ENCODE measurements around the gene MPRIP.

MPRIP gene

DNA sequence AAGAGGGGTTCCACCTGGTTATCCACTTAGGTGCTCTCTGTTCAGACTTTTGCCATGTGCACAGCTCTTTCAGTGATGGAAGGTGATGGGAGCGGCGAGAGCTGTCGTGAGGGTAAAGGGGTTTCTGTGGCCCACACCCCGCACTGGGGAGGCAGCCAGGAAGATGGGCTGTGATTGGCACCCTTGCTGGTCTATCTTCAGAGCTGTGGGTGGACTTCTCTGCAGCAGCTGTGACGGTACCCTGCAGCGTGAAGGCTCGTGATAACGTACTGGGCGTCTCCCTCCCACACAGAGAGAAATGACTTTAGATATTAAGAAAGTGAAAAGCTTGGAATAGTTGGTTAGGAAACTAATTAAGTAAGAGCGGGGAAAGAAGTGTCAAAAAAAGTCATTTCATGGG lies 45.8 kb downstream of the MPRIP start:
- no peak for DNase-seq (ENCODE audit: low spot score)

- no peak for DNase-seq (ENCODE audit: low spot score)
These were observed 46.6 kb downstream of the MPRIP start for GRCh38 chr17:17088541-17089525.

DNA sequence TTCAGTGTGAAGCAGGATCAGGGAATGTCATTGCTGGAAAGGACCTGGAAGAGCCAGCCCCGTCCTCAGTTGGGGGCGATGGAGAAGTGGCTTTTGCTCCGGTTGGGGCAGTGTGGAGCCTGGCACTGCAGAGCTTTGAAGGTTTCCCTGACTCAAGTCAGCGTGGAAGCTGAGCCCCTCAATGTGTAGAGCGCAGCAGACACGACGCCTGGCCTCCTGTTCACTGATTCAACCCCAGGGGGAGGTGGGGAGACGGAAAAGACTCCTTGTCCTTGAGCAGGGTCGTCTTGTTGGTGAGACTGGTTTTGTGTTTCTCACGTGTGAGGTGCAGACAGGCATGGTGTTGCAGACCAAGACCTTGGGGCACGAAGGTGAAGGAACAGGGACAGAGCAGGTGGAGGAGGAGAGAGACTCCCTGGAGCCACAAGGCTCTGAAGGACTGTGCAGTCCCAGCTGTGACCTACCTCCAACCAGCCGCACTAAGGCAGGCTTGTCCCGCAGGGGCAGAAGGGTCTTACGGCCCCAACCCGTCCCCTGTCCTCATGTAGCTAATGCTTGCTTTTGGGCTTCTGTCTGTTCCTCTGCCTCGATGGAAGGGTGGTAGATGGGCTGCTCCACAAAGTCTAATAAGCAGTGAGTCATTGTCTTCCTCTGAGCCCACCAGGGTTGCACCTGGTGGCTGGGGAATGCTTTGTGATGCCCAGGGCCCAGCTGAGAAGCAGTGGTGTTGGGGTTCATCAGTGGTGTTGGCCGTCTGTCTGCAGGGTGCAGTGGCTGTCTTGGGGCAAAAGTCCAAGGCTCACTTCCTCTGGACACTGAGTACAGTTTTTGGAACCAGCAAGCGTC lies 47.8 kb downstream of the MPRIP start:
- DNase-seq (ENCODE audit: low spot score), result no peak

DNA sequence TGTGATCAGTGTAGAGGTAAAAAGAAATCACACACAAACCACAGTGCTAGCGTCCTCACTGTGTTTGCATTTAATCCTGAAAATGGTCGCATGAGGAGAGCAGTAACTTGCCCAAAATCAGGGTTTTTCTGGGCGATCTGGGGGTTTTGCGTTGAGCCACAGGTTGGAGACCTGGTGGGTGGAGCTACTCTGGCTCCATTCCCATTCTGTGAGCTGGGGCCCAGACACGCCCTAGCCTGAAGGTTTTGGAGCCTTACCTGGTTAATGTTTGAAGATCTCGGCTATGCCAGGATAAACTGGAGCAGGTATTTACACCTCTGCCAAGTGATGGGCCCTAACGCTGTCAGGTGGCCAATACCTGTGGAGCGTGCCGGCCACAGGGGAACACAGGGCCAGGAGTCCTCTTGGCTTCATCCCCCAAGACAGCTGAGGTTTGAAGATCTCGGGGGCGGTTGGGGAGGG lies 48.4 kb downstream of the MPRIP start:
- no peak for DNase-seq (ENCODE audit: low spot score)

DNA sequence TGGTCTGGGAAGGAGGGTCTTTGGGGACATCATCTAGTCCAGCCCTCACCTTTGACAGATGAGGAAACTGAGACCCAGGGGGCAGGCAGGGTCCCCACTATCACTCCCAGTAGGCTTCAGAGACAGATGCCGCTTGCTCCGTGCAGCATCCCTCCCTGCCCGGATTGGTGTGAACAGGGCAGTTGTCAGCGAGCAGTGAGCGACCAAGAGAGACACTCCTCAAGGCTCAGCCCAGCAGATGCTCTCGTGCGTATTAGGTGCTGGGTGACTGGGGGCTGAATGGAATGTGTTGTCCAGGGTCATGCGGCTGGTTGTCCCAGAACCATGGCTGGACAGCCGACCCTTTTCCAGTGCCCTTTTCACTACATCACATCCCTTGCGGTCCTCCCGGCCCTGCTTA lies 49.0 kb downstream of the MPRIP start:
- no peak for DNase-seq (ENCODE audit: low spot score)

GRCh38 chr17:17091856-17092756 lies 49.8 kb downstream of the MPRIP start:
- DNase-seq (ENCODE audit: low spot score), result no peak

DNA sequence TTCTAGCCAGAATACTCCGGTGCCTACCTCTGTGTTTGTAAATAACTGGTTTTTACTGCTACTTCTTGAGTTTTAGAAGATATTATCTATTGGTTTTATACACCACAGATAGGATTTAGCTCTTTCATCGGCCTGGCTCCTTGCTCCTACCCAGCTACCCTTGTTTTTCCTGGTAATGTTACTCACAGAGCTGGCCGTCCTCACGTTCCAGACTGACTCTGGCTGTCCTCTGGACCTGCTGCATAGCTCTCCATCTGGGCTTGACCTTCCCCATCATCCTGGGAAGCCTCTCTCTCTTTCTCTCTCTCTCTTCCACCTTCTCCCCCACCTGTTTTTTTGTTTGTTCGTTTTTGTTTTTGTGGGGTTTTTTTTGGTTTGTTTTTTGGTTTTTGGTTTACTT lies 51.5 kb downstream of the MPRIP start:
- no peak for DNase-seq (ENCODE audit: low spot score)

DNA sequence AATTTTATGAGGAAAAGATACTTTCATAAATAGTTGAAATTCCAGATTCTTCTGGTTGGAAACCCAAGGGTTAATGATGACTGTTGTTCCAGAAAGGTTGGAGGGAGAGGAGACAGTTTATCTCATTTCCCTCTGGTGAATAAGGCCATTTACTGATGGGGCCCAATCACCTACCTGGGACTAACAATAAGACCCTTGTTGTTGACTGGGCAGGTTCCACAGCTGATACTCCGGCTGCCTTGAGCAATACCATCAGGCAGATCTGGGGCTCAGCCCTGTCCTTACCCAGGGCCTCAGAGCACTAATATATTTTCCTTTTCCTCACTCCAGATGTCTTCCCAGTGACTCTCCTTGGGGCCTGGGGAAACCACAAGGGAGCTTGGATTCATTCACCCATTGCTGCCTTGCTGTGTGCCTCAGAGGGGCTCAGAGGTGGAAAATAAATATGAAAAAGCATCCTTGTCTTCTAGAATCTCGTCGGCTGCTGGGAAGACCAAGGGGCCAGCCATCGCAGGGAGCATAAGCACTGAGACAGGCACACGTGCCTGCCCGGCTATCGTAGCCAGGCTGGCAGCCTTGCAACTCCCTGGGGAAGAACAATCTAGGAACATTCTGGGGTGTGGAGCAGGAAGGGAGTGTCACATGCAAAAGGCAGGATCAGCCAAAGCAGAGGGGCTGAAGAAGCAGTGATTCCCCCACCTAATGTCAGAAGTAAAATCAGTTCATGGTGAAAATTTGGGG lies 54.4 kb downstream of the MPRIP start:
- peak; percentile 94 for DNase-seq (ENCODE audit: low spot score)

DNA sequence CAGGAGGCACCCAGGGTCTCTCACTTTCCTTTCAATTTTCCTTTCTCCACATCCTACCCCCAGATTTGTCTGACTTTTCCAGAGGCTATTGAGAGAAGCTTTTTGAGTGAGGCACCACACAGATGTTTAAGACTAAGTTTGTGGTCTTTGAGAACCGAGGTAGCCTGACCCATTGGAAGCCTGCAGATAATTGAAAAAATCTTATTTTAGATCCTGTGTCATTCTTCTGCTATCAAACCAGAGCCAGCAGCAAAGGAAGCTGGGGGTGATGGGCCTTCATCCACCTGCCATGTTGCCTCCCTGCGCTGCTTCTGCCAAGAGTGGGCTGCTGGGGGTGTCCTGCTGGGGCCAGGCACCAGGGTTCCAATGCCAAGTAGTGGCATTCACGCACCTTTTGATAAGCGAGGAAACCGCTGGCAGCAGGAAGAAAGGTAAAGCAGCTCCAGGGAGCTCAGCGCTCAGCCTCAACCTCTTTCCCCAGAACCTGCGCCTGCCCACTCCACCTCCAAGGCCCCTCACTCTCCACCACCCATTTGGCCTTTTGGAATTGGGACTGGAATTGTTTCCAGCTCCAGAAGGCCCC lies 55.6 kb downstream of the MPRIP start:
- no peak for DNase-seq (ENCODE audit: low spot score)

DNA sequence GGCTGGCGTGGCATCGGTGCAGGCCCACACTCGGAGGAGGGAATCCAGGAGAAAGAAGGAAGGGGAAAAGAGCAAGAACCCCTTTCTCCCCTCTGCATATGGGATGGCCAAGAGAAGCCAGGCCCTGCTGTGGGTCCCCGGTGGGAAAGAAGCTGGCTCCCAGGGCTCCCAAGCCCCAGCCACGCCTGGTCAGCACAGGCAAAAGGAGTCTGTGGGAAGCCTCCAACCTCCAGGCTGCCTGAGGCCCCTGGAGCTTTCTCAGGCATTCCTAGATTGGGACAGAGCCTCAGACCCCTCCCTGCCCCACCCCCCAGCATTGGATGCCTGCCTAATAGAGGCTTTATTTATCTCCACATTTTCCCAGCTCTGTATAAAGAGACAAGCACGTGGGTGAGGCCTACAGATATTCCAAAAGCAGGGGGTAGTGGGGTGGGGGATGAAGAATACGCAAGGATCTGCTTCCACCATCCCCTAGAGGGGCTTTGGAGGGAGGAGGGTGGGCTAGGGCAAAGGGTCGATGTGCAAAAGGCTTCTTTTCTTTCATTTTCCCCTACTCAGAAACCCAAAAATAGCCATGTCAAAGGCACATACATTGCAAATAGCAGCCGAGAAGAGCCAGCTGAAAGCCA lies 56.4 kb downstream of the MPRIP start:
- no peak for DNase-seq (ENCODE audit: low spot score)

GRCh38 chr17:17102176-17102575 lies 59.9 kb downstream of the MPRIP start:
- DNase-seq (ENCODE audit: low spot score), result no peak

DNA sequence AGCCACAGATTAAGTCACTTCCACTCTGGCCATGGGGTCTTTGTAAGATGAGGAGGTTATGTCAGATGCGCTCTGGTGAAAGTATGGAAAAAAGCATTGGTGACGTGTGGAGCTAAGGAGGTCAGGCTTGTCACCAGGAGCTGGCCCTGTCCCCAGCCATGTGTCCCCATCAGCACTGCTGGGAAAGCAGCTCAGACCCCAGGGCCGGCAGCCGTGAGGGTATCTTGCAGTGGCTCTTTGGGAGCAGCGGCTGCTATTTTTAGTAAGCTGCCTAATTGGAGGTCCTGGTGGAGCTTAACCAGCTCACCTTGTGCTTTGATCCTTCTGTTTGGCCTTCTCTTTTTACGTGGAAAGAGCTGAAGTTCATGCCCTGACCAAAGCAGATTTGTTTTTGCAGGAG lies 60.9 kb downstream of the MPRIP start:
- DNase-seq (ENCODE audit: low spot score), result no peak

DNA sequence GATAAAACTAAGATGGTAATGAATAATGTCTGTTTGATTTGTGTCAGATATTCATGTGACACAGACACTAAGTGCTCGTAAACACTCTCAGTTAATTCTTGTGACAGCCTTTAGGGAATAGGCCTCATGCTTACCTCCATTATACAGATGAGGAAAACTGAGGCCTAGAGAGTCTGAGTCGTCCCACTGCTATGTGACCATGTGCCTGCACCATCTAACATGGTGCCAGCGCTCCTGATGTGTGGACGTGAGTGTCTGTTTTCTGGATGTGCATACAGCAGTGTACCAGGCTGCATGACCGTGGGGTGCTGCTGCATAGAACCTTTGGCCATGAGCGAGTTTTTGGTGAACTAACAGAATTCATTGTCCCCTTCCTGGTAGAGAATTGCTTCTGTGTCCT lies 61.8 kb downstream of the MPRIP start:
- DNase-seq (ENCODE audit: low spot score), result no peak

GRCh38 chr17:17104494-17104893 lies 62.2 kb downstream of the MPRIP start:
- peak; percentile 32 for DNase-seq (ENCODE audit: low spot score)

GRCh38 chr17:17105976-17106375 lies 63.7 kb downstream of the MPRIP start:
- no peak for DNase-seq (ENCODE audit: low spot score)

DNA sequence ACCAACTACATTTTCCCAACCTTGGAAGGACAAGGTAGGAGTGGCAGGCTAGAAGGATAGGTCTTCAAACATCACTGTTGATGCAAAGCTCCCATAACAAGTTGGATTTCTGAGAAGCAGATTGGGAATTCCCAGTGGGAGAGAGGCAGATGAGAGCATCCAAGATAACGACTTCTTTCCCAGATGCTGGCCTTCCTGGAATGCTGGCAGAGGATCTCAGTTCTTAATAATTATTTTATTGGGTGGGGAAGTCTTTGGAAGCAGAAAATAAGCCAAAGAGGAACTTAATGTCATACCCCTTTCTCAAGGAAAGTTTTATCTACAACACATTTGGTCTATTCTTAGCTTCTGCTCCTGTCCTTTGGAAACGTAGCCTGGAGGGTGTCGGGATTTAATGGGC lies 64.5 kb downstream of the MPRIP start:
- no peak for DNase-seq (ENCODE audit: low spot score)

DNA sequence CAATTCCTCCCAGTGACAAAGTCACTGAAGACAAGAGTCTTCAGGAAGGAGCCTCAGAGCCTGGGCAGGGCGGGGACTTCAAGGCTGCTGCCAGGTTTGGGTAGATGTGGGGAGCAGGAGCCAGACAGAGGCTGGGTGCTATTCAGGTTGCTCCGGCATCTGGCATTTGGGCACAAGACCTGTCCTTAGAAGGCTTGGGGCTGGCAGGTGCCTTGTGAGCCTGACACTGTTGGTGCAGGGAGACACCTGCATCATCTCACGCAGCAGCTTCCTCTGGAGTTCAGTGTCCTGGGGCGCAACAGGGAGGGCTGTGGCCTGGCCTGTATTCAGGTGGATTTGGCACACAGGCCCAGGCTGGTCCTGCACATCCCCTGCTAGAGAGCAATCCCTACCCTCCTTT lies 65.0 kb downstream of the MPRIP start:
- DNase-seq (ENCODE audit: low spot score), result no peak

GRCh38 chr17:17107891-17108431 lies 65.7 kb downstream of the MPRIP start:
- no peak for DNase-seq (ENCODE audit: low spot score)

DNA sequence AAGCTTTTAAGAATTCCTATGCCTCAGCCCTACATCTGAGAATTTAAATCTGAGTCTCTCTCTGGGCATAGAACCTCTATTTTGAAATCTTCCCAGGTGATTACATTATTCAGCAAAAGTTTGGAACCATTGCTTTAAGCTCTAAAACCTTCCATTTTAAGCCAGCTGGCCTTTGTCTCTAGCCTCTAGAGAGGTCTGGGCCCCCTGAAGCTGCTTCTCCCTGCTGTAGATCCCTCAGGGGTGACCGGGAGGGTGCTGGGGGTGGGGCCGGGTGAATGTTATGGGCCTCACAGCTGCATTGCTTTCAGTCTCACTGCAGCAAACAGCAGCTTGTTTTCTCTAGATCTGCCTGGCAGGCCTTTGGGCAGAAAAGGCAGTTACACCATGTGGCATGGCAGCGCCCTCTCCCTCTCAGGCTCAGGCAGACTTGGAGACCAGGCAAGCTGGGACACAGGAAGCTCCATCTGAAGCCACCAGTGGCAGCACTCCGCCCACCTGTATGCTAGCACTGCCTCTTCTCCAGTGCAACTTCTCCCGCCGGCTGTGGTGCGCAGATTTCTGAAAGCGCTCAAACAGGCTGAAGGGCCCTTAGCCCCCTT lies 66.3 kb downstream of the MPRIP start:
- DNase-seq (ENCODE audit: low spot score), result no peak

DNA sequence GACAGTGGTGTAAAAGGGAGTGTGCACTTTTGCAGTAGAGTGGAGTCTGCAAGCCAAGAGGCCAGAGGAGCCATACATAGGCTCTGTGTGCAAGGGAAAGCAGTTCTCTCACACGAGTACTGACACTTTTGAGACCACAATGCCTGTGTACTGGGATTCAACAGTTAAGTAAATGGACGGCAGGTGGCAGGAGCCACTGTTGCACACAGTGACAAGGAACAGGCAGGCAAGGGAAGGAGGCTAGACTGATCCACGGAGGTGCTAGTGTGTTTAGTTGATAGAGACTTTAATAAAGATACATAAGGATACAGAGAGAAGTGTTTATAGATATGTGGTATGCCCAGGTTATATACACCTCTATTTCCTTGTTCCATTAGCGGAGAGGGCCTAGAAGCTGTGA lies 67.0 kb downstream of the MPRIP start:
- DNase-seq (ENCODE audit: low spot score), result no peak
